Measurements from ENCODE around the gene OPCML. TPM values are rescaled to one million over a fixed set of nuclear protein-coding genes. Genes with fewer than 3 reads are reported as not detected.

The OPCML gene
- total and polyA plus RNA-seq, 2 donors (not counting 1 experiment from before 2014, with no cell fraction given) = not detected

- no peak for TF ChIP-seq CTCF (IDR thresholded peaks at IDR 0.05)
- 97% methylated on average over 21 of the region's 21 CpGs for WGBS (ENCODE audit: insufficient coverage)
- no peak overlapping the region for H3K27ac Mint-ChIP-seq
- no peaks in the 10 kb centered on the region for H3K9me3 Mint-ChIP-seq (ENCODE audit: insufficient read depth)
- Histone ChIP-seq H3K36me3 (replicated peaks in 1 of 2; ENCODE audit: control extremely low read depth in 1 of 2, control insufficient read depth in 1 of 2, extremely low read depth in 1 of 2, insufficient read depth in 2 of 2, low read length in 1 of 2) (no peaks in the 10 kb centered on the region), H2AFZ (ENCODE audit: insufficient read depth, low read depth, low read length, poor library complexity, severe bottlenecking) (no peak overlapping the region), H3K27ac (ENCODE audit: low read length in 2 of 2) (no peak overlapping the region), H4K20me1 (ENCODE audit: control insufficient read depth, insufficient read depth, low read length, poor library complexity, severe bottlenecking) (no peaks in the 10 kb centered on the region), H3K27me3 (replicated peaks in 1 of 4; ENCODE audit: control extremely low read depth in 1 of 4, control insufficient read depth in 3 of 4, insufficient read depth in 4 of 4, low read length in 3 of 4) (no peaks in the 10 kb centered on the region), H3K4me2 (replicated peaks; ENCODE audit: low read depth, low read length, poor library complexity, severe bottlenecking) (no peak overlapping the region), H3K4me3 (ENCODE audit: control extremely low read depth in 1 of 5, extremely low read depth in 1 of 5, insufficient read depth in 1 of 5, low read depth in 2 of 5, low read length in 4 of 5) (no peak overlapping the region), H3K9me3 (ENCODE audit: control extremely low read depth in 1 of 3, control insufficient read depth in 2 of 3, insufficient read depth in 1 of 3, low read length in 2 of 3) (peaks cover 0 to 26% (median 0%) of the 10 kb centered on the region in 3 donors), H3K9ac (ENCODE audit: low read length) (no peak overlapping the region), H3K79me2 (ENCODE audit: control insufficient read depth, insufficient read depth, low read length) (no peaks in the 10 kb centered on the region), H3K4me1 (ENCODE audit: control insufficient read depth in 2 of 2, insufficient read depth in 2 of 2, low read length in 2 of 2) (no peaks in the 10 kb centered on the region)
- intact Hi-C loops (cut with micrococcal nuclease) = no loop called here
- DNase-seq = no peak
- H3K27me3 Mint-ChIP-seq = no peaks in the 10 kb centered on the region
- POLR2A ChIA-PET = no interaction called here
- no peaks in the 10 kb centered on the region for H3K4me1 Mint-ChIP-seq
- ATAC-seq (ENCODE audit: low read depth) = no peak
- H3K4me3 Mint-ChIP-seq = no peak overlapping the region
- CTCF ChIA-PET = no interaction called here
Observed at GRCh38 chr11:133361689-133361994, 170.7 kb downstream of the OPCML start.

- Histone ChIP-seq H3K4me1 (ENCODE audit: control insufficient read depth in 2 of 2, insufficient read depth in 2 of 2, low read length in 2 of 2) (no peaks in the 10 kb centered on the region), H3K9ac (ENCODE audit: low read length) (no peak overlapping the region), H4K20me1 (ENCODE audit: control insufficient read depth, insufficient read depth, low read length, poor library complexity, severe bottlenecking) (no peaks in the 10 kb centered on the region), H3K4me2 (replicated peaks; ENCODE audit: low read depth, low read length, poor library complexity, severe bottlenecking) (no peak overlapping the region), H3K27ac (ENCODE audit: low read length in 2 of 2) (no peak overlapping the region), H2AFZ (ENCODE audit: insufficient read depth, low read depth, low read length, poor library complexity, severe bottlenecking) (no peak overlapping the region), H3K36me3 (replicated peaks in 1 of 2; ENCODE audit: control extremely low read depth in 1 of 2, control insufficient read depth in 1 of 2, extremely low read depth in 1 of 2, insufficient read depth in 2 of 2, low read length in 1 of 2) (no peaks in the 10 kb centered on the region), H3K4me3 (ENCODE audit: control extremely low read depth in 1 of 5, extremely low read depth in 1 of 5, insufficient read depth in 1 of 5, low read depth in 2 of 5, low read length in 4 of 5) (no peak overlapping the region), H3K79me2 (ENCODE audit: control insufficient read depth, insufficient read depth, low read length) (no peaks in the 10 kb centered on the region), H3K9me3 (ENCODE audit: control extremely low read depth in 1 of 3, control insufficient read depth in 2 of 3, insufficient read depth in 1 of 3, low read length in 2 of 3) (peaks cover 0 to 26% (median 0%) of the 10 kb centered on the region in 3 donors), H3K27me3 (replicated peaks in 1 of 4; ENCODE audit: control extremely low read depth in 1 of 4, control insufficient read depth in 3 of 4, insufficient read depth in 4 of 4, low read length in 3 of 4) (no peaks in the 10 kb centered on the region)
- no peaks in the 10 kb centered on the region for H3K4me1 Mint-ChIP-seq
- ChIA-PET POLR2A (no interaction called here), CTCF (no interaction called here)
- intact Hi-C loops (cut with micrococcal nuclease) = no loop called here
- H3K9me3 Mint-ChIP-seq (ENCODE audit: insufficient read depth) = no peaks in the 10 kb centered on the region
- no peak overlapping the region for H3K4me3 Mint-ChIP-seq
- DNase-seq (no peak), ATAC-seq (ENCODE audit: low read depth) (no peak)
- 92% methylated on average over 48 of the region's 54 CpGs for WGBS (ENCODE audit: insufficient coverage)
- no peaks in the 10 kb centered on the region for H3K27me3 Mint-ChIP-seq
- no peak overlapping the region for H3K27ac Mint-ChIP-seq
- TF ChIP-seq CTCF (IDR thresholded peaks at IDR 0.05) = no peak
- TF ChIP-seq EZH2 (IDR thresholded peaks at IDR 0.05; ENCODE audit: borderline replicate concordance, insufficient read depth, low read depth, low read length, poor library complexity, severe bottlenecking) = no peak
Observed at GRCh38 chr11:133360860-133361688, 171.2 kb downstream of the OPCML start.
